Thyroid gland (tissue), 4 donors: ENCODE data around the gene AGBL5.

Source experiments
- CTCF ChIP-seq, 6 experiments: fragments of 200-600 bp in 3 of 6; fragments of 450-650 bp in 3 of 6; sonication (generic) in 3 of 6; IDR thresholded peaks; one replicate each; pipeline ENCODE4 v1.5.1; 2016 to 2019; ENCODE audit warnings: antibody characterized with exemption in 6 of 6, mild to moderate bottlenecking in 2 of 6, inconsistent platforms in 1 of 6, moderate library complexity in 1 of 6
- POLR2A ChIP-seq, 2 donors: fragments of 450-650 bp; IDR thresholded peaks; one replicate each; pipeline ENCODE4 v1.6.1; 2017; ENCODE audit warnings: antibody characterized with exemption in 2 of 2, mild to moderate bottlenecking in 2 of 2, moderate library complexity in 1 of 2

DNA sequence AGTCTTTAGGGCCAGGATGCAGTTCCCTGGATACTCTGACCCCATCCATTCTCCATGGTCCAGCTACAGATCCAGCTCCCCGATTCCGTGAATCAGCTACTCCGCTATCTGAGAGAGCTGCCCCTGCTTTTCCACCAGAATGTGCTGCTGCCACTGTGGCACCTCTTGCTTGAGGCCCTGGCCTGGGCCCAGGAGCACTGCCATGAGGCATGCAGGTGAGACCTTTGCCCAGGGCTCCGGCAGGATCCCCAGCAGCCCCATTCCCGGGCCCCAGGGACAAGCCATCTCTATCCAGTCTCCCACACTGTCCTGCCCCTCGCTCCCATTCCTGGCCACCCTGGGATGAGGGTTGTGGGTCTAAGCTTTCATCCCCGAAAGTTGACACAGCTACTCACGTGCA lies 11.2 kb upstream of the AGBL5 start:
- TF ChIP-seq CTCF (IDR thresholded peaks at IDR 0.05) (no peak), POLR2A (IDR thresholded peaks at IDR 0.05) (no peak)
